Progenitor cell of endocrine pancreas (in vitro differentiated cells): ENCODE results near the gene TMEM250. TPM values are rescaled to one million over a fixed set of nuclear protein-coding genes. Genes with fewer than 3 reads are reported as not detected.
A peak's percentile ranks its signal among the peaks of the same experiment; 100 is the strongest.

Experiments used
- DNase-seq: peaks from one replicate; pipeline ENCODE4 v3.0.0; 2021; ENCODE audit warnings: low spot score; ENCODE audit not compliant: unreplicated experiment
- H3K27ac Mint-ChIP-seq: 2 replicates; pipeline ENCODE4 v1.8.0; 2021; ENCODE audit warnings: mild to moderate bottlenecking, moderate library complexity, mixed read lengths
- H3K27me3 Mint-ChIP-seq: 2 replicates; pipeline ENCODE4 v1.8.0; 2021; ENCODE audit warnings: mixed read lengths
- H3K36me3 Mint-ChIP-seq: 2 replicates; pipeline ENCODE4 v1.8.0; 2022; ENCODE audit warnings: mixed read lengths; ENCODE audit not compliant: insufficient read depth
- H3K4me1 Mint-ChIP-seq: 2 replicates; pipeline ENCODE4 v1.8.0; 2021; ENCODE audit warnings: low read depth, mixed read lengths
- H3K4me3 Mint-ChIP-seq: 2 replicates; pipeline ENCODE4 v1.8.0; 2021; ENCODE audit warnings: low read depth, mild to moderate bottlenecking, moderate library complexity, mixed read lengths
- H3K9me3 Mint-ChIP-seq: 2 replicates; pipeline ENCODE4 v1.8.0; 2021; ENCODE audit warnings: low read depth, mixed read lengths
- CTCF ChIP-seq: fragments of 200-600 bp; sonication (generic); IDR thresholded peaks from one replicate; pipeline ENCODE4 v1.5.0; 2021; ENCODE audit warnings: antibody characterized with exemption, mild to moderate bottlenecking; ENCODE audit not compliant: unreplicated experiment
- total RNA-seq: library from RNA; stranded (reverse); gene quantifications from 2 replicates; pipeline ENCODE4 v1.2.1, GENCODE V29; 2021

Gene TMEM250
- total RNA-seq, 1 donor from 2014 or later, result 39.5 TPM

GRCh38 chr9:136098210-136098609 lies 20.5 kb downstream of the TMEM250 start:
- no peak for DNase-seq
- Mint-ChIP-seq H3K27ac (no peak overlapping the region), H3K4me1 (peaks cover 2% of the 10 kb centered on the region), H3K4me3 (no peak overlapping the region), H3K36me3 (no peaks in the 10 kb centered on the region), H3K9me3 (no peaks in the 10 kb centered on the region), H3K27me3 (peaks cover 14% of the 10 kb centered on the region)
- TF ChIP-seq CTCF, result no peak

GRCh38 chr9:136096505-136097001 lies 22.1 kb downstream of the TMEM250 start:
- Mint-ChIP-seq H3K9me3 (no peaks in the 10 kb centered on the region), H3K36me3 (no peaks in the 10 kb centered on the region), H3K27ac (no peak overlapping the region), H3K4me3 (peak overlapping the region; percentile 63), H3K27me3 (peaks cover 14% of the 10 kb centered on the region), H3K4me1 (peaks cover 4% of the 10 kb centered on the region)
- TF ChIP-seq CTCF, result no peak
- no peak for DNase-seq

- Mint-ChIP-seq H3K4me3 (peak within 1 kb of the TSS; percentile 71), H3K4me1 (peaks cover 4% of the 10 kb centered on the region), H3K36me3 (no peaks in the 10 kb centered on the region), H3K9me3 (no peaks in the 10 kb centered on the region), H3K27me3 (peaks cover 14% of the 10 kb centered on the region), H3K27ac (no peak within 1 kb of the TSS)
- DNase-seq, result no peak
- TF ChIP-seq CTCF, result no peak
These were observed 23.3 kb downstream of the TMEM250 start, which contains the start of gene NACC2 for GRCh38 chr9:136095070-136096058. Gene NACC2 (minus strand): TSS chr9:136095289. CDS start chr9:136050521, 44,768 bp downstream.

GRCh38 chr9:136093995-136094881 lies 24.4 kb downstream of the TMEM250 start:
- no peak for TF ChIP-seq CTCF
- Mint-ChIP-seq H3K27me3 (peaks cover 14% of the 10 kb centered on the region), H3K9me3 (no peaks in the 10 kb centered on the region), H3K4me1 (peaks cover 2% of the 10 kb centered on the region), H3K27ac (no peak overlapping the region), H3K36me3 (no peaks in the 10 kb centered on the region), H3K4me3 (peak overlapping the region; percentile 71)
- no peak for DNase-seq
